Activated CD4-positive, alpha-beta T cell treated with anti-CD3 and anti-CD28 coated beads for 48 hours (primary cell): ENCODE measurements around the gene PHF21B.
"Not testable (repeated sequence)": the region's sequence is repeated elsewhere in the genome, so short reads cannot be mapped to it uniquely, and the experiment has no call there.

ENCODE experiments used
- DNase-seq: peaks from one replicate; pipeline ENCODE4 v3.0.0-alpha.2; 2020

Gene PHF21B

GRCh38 chr22:44988671-44989070 lies 21.1 kb downstream of the PHF21B start:
- no peak for DNase-seq

GRCh38 chr22:44986926-44987325 lies 22.9 kb downstream of the PHF21B start:
- DNase-seq, result no peak

GRCh38 chr22:44985906-44986527 lies 23.8 kb downstream of the PHF21B start:
- no peak for DNase-seq

GRCh38 chr22:44983878-44984482 lies 25.8 kb downstream of the PHF21B start:
- DNase-seq, result no peak

GRCh38 chr22:44982445-44982844 lies 27.4 kb downstream of the PHF21B start:
- no peak for DNase-seq

GRCh38 chr22:44981857-44982256 lies 27.9 kb downstream of the PHF21B start:
- DNase-seq, result no peak

- no peak for DNase-seq
These were observed 30.7 kb downstream of the PHF21B start for GRCh38 chr22:44979154-44979553.

GRCh38 chr22:44975427-44976262 lies 34.2 kb downstream of the PHF21B start:
- peak; percentile 91 for DNase-seq

GRCh38 chr22:44974454-44974853 lies 35.4 kb downstream of the PHF21B start:
- DNase-seq, result no peak

- DNase-seq, result no peak
These were observed 36.0 kb downstream of the PHF21B start for GRCh38 chr22:44973829-44974228.

GRCh38 chr22:44972363-44973083 lies 37.3 kb downstream of the PHF21B start:
- DNase-seq, result peak; percentile 20

GRCh38 chr22:44971651-44972362 lies 38.0 kb downstream of the PHF21B start:
- DNase-seq, result no peak

- no peak for DNase-seq
These were observed 39.5 kb downstream of the PHF21B start for GRCh38 chr22:44970291-44970690.

GRCh38 chr22:44969817-44970216 lies 40.0 kb downstream of the PHF21B start:
- no peak for DNase-seq

GRCh38 chr22:44968736-44969135 lies 41.1 kb downstream of the PHF21B start:
- DNase-seq, result no peak

GRCh38 chr22:44965171-44965570 lies 44.6 kb downstream of the PHF21B start:
- DNase-seq, result no peak

GRCh38 chr22:44964722-44965078 lies 45.1 kb downstream of the PHF21B start:
- no peak for DNase-seq

- no peak for DNase-seq
These were observed 45.7 kb downstream of the PHF21B start for GRCh38 chr22:44963832-44964721.

- no peak for DNase-seq
These were observed 46.9 kb downstream of the PHF21B start for GRCh38 chr22:44962741-44963454.

- DNase-seq, result not testable (repeated sequence)
These were observed 48.1 kb downstream of the PHF21B start for GRCh38 chr22:44961682-44962081.
